ENCODE measurements around the gene MRPS5.

Gene MRPS5

DNA sequence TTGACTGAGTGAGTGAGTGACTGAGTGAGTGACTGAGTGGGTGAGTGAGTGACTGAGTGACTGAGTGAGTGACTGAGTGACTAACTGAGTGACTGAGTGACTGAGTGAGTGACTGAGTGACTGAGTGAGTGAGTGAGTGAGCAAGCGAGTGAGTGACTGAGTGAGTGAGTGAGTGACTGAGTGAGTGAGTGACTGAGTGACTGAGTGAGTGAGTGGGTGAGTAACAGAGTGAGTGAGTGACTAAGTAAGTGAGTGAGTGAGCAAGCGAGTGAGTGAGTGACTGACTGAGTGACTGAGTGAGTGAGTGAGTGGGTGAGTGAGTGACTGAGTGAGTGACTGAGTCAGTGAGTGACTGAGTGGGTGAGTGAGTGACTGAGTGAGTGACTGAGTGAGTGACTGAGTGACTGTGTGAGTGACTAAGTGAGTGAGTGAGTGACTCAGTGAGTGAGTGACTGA is 84.2 kb downstream of the MRPS5 start:
- TF ChIP-seq, protein P1, sequence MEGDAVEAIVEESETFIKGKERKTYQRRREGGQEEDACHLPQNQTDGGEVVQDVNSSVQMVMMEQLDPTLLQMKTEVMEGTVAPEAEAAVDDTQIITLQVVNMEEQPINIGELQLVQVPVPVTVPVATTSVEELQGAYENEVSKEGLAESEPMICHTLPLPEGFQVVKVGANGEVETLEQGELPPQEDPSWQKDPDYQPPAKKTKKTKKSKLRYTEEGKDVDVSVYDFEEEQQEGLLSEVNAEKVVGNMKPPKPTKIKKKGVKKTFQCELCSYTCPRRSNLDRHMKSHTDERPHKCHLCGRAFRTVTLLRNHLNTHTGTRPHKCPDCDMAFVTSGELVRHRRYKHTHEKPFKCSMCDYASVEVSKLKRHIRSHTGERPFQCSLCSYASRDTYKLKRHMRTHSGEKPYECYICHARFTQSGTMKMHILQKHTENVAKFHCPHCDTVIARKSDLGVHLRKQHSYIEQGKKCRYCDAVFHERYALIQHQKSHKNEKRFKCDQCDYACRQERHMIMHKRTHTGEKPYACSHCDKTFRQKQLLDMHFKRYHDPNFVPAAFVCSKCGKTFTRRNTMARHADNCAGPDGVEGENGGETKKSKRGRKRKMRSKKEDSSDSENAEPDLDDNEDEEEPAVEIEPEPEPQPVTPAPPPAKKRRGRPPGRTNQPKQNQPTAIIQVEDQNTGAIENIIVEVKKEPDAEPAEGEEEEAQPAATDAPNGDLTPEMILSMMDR (conservative IDR thresholded peaks at IDR 0.05): no peak
- H3K27ac ChIP-seq: no peak overlapping the region

DNA sequence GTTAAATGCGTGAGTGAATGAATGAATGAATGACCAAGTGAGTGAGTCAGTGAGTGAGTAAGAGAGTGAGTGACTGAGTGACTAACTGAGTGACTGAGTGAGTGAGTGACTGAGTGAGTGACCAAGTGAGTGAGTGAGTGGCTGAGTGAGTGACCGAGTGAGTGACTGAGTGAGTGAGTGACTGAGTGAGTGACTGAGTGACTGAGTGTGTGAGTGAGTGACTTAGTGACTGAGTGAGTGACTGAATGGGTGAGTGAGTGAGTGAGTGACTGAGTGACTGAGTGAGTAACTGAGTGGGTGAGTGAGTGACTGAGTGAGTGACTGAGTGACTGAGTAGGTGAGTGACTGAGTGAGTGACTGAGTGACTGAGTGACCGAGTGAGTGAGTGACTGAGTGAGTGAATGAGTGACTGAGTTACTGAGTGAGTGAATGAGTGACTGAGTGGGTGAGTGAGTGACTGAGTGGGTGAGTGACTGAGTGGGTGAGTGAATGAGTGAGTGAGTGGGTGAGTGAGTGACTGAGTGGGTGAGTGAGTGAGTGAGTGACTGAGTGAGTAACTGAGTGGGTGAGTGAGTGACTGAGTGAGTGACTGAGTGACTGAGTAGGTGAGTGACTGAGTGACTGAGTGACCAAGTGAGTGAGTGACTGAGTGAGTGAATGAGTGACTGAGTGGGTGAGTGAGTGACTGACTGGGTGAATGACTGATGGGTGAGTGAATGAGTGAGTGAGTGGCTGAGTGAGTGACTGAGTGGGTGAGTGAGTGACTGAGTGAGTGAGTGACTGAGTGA is 84.8 kb downstream of the MRPS5 start:
- no peak overlapping the region for H3K27ac ChIP-seq
- TF ChIP-seq, protein P1 (conservative IDR thresholded peaks at IDR 0.05): no peak

Data from VCaP (cell line).